HCT116 (cell line): ENCODE measurements around the gene HPCA. TPM values are rescaled to one million over a fixed set of nuclear protein-coding genes. Genes with fewer than 3 reads are reported as not detected.

Source experiments
- ATAC-seq: fragments of 200-7000 bp; cut with Tn5 transposase; 2 replicates; pipeline ENCODE4 v1.9.1; 2020; ENCODE audit warnings: mild to moderate bottlenecking, moderate library complexity
- BruUV-seq: library from RNA; stranded (reverse); fragments of 400-500 nt; replicated peaks from 2 replicates; lab custom pipeline; 2021; lab: Mats Ljungman, UMichigan
- CTCF ChIA-PET: fragments of 300-600 bp; sonication (Branson Sonifier 250); formaldehyde crosslinking; loops from one replicate; lab custom pipeline; 2021; ENCODE audit warnings: antibody characterized with exemption; lab: Charles Lee
- POLR2A ChIA-PET: fragments of 300-600, 350-600 bp; sonication (Branson Sonifier 250); formaldehyde crosslinking; loops from one replicate; lab custom pipeline; 2021; ENCODE audit warnings: antibody characterized with exemption; lab: Charles Lee
- RAD21 ChIA-PET, 2 experiments: fragments of 300-600 bp; sonication (Branson Sonifier 250); formaldehyde crosslinking; loops; one replicate each; lab custom pipeline; 2023; ENCODE audit warnings: low total read pairs in 2 of 2; ENCODE audit not compliant: uncharacterized antibody in 2 of 2, unreplicated experiment in 2 of 2, low non-redundant PET in 1 of 2; lab: Charles Lee
- DNase-seq: peaks from one replicate; pipeline ENCODE4 v3.0.0-alpha.2; 2010; ENCODE audit warnings: low read depth, low spot score
- H2AFZ ChIP-seq: fragments of 200-600 bp; shearing (Covaris generic), sonication (generic); 2 replicates; pipeline ENCODE4 v1.6.1; 2017; ENCODE audit warnings: low read depth, mixed run types, mixed read lengths, antibody characterized with exemption, low read length; ENCODE audit not compliant: poor library complexity, severe bottlenecking
- H3K27ac ChIP-seq: 2 replicates; pipeline ENCODE4 v1.5.1; 2012; ENCODE audit warnings: low read depth, low read length
- H3K27me3 ChIP-seq: fragments of 200-600 bp; sonication (generic); 2 replicates; pipeline ENCODE4 v1.6.1; 2016; ENCODE audit warnings: mixed run types, low read length, mixed read lengths; ENCODE audit not compliant: insufficient read depth
- H3K36me3 ChIP-seq, 2 experiments: fragments of 200-500 bp in 1 of 2; fragments of 200-600 bp in 1 of 2; sonication (Bioruptor generic) in 1 of 2; sonication (generic) in 1 of 2; 2 replicates each; pipeline versions ENCODE4 v1.5.1 to v1.6.1; 2014 to 2016; ENCODE audit warnings: low read length in 2 of 2, inconsistent platforms in 1 of 2, mixed read lengths in 1 of 2, mixed run types in 1 of 2; ENCODE audit not compliant: insufficient read depth in 2 of 2, control insufficient read depth in 1 of 2
- H3K4me1 ChIP-seq, 2 experiments: fragments of 200-600 bp in 1 of 2; sonication (generic) in 1 of 2; 2 replicates each; pipeline versions ENCODE4 v1.5.1 to v1.6.1; 2012 to 2017; ENCODE audit warnings: low read length in 2 of 2, inconsistent platforms in 1 of 2, mild to moderate bottlenecking in 1 of 2, mixed read lengths in 1 of 2, mixed run types in 1 of 2, moderate library complexity in 1 of 2; ENCODE audit not compliant: insufficient read depth in 2 of 2, control insufficient read depth in 1 of 2
- H3K4me2 ChIP-seq: fragments of 200-600 bp; sonication (generic); 2 replicates; pipeline ENCODE4 v1.6.1; 2017; ENCODE audit warnings: mixed run types, low read length, mixed read lengths
- H3K4me3 ChIP-seq, 2 experiments: fragments of 200-600 bp in 1 of 2; sonication (generic) in 1 of 2; replicated peaks in 1 of 2; 2 replicates each; pipeline ENCODE4 v1.5.1; 2011 to 2016; ENCODE audit warnings: low read length in 2 of 2, control low read depth in 1 of 2, low read depth in 1 of 2, mild to moderate bottlenecking in 1 of 2, mixed read lengths in 1 of 2, mixed run types in 1 of 2
- H3K79me2 ChIP-seq: fragments of 200-600 bp; sonication (generic); 2 replicates; pipeline ENCODE4 v1.6.1; 2017; ENCODE audit warnings: mild to moderate bottlenecking, mixed run types, low read length, moderate library complexity, mixed read lengths; ENCODE audit not compliant: insufficient read depth
- H3K9ac ChIP-seq: fragments of 200-600 bp; sonication (generic); 2 replicates; pipeline ENCODE4 v1.6.1; 2016; ENCODE audit warnings: low read length, mixed read lengths
- H3K9me2 ChIP-seq: fragments of 200-600 bp; sonication (generic), shearing (Covaris generic); 2 replicates; pipeline ENCODE4 v1.6.1; 2017; ENCODE audit warnings: mixed run types, mild to moderate bottlenecking, moderate library complexity; ENCODE audit not compliant: insufficient read depth
- H3K9me3 ChIP-seq, 2 experiments: fragments of 200-500 bp in 1 of 2; fragments of 200-600 bp in 1 of 2; sonication (Bioruptor generic) in 1 of 2; sonication (generic) in 1 of 2; 2 replicates each; pipeline ENCODE4 v1.6.1; 2014 to 2017; ENCODE audit warnings: low read length in 2 of 2, mixed read lengths in 2 of 2, inconsistent platforms in 1 of 2, low read depth in 1 of 2, mild to moderate bottlenecking in 1 of 2, mixed run types in 1 of 2, moderate library complexity in 1 of 2; ENCODE audit not compliant: control insufficient read depth in 1 of 2, insufficient read depth in 1 of 2
- H4K20me1 ChIP-seq: fragments of 200-600 bp; sonication (generic), shearing (Covaris generic); 2 replicates; pipeline ENCODE4 v1.6.1; 2017; ENCODE audit warnings: mixed run types, mild to moderate bottlenecking, moderate library complexity; ENCODE audit not compliant: insufficient read depth
- ATF3 ChIP-seq: IDR thresholded peaks from 2 replicates; pipeline ENCODE4 v1.6.1; 2012
- CBX3 ChIP-seq: IDR thresholded peaks from 2 replicates; pipeline ENCODE4 v1.6.1; 2012; ENCODE audit warnings: low read depth
- CEBPB ChIP-seq: IDR thresholded peaks from 2 replicates; pipeline ENCODE4 v1.6.1; 2012; ENCODE audit warnings: low read depth
- CTCF ChIP-seq, 3 experiments: fragments of 200-600 bp in 1 of 3; sonication (generic) in 1 of 3; IDR thresholded peaks in 2 of 3; conservative IDR thresholded peaks in 1 of 3; 2 replicates each; pipeline ENCODE4 v1.5.1; 2012 to 2017; ENCODE audit warnings: low read depth in 2 of 3, low read length in 2 of 3, antibody characterized with exemption in 1 of 3, borderline replicate concordance in 1 of 3, control low read depth in 1 of 3, mild to moderate bottlenecking in 1 of 3, mixed read lengths in 1 of 3, mixed run types in 1 of 3, moderate library complexity in 1 of 3; ENCODE audit not compliant: insufficient read depth in 1 of 3
- EGR1 ChIP-seq: IDR thresholded peaks from 2 replicates; pipeline ENCODE4 v1.6.1; 2012; ENCODE audit warnings: low read depth
- ELF1 ChIP-seq: IDR thresholded peaks from 2 replicates; pipeline ENCODE4 v1.6.1; 2012; ENCODE audit warnings: low read depth, borderline replicate concordance
- EZH2 ChIP-seq: fragments of 200-600 bp; sonication (generic); IDR thresholded peaks from 2 replicates; pipeline ENCODE4 v1.6.1; 2017; ENCODE audit warnings: antibody characterized with exemption, mixed run types
- FOSL1 ChIP-seq: IDR thresholded peaks from 2 replicates; pipeline ENCODE4 v1.6.1; 2012; ENCODE audit warnings: low read depth
- RAD21 ChIP-seq: IDR thresholded peaks from 2 replicates; pipeline ENCODE4 v1.6.1; 2012; ENCODE audit warnings: low read depth, mild to moderate bottlenecking
- REST ChIP-seq: IDR thresholded peaks from 2 replicates; pipeline ENCODE4 v1.6.1; 2012; ENCODE audit warnings: low read depth
- SIN3A ChIP-seq: IDR thresholded peaks from 2 replicates; pipeline ENCODE4 v1.6.1; 2012; ENCODE audit warnings: low read depth
- SP1 ChIP-seq: IDR thresholded peaks from 2 replicates; pipeline ENCODE4 v1.6.1; 2012; ENCODE audit warnings: low read depth
- SRF ChIP-seq: IDR thresholded peaks from 2 replicates; pipeline ENCODE4 v1.6.1; 2012; ENCODE audit warnings: low read depth
- TCF7L2 ChIP-seq: IDR thresholded peaks from 2 replicates; pipeline ENCODE4 v1.7.0; 2011; ENCODE audit warnings: borderline replicate concordance, inconsistent platforms; ENCODE audit not compliant: insufficient read depth, insufficient read length; ENCODE audit errors: extremely low read depth
- YY1 ChIP-seq: IDR thresholded peaks from 2 replicates; pipeline ENCODE4 v1.6.1; 2011; ENCODE audit warnings: low read length, low read depth, moderate library complexity, mild to moderate bottlenecking; ENCODE audit not compliant: insufficient replicate concordance; ENCODE audit errors: extremely low read depth
- ZFX ChIP-seq: fragments of 450-650 bp; IDR thresholded peaks from 2 replicates; pipeline ENCODE4 v1.6.1; 2017
- ZNF274 ChIP-seq: fragments of 200-500 bp; sonication (Bioruptor generic); IDR thresholded peaks from 2 replicates; pipeline ENCODE4 v1.6.1; 2014; ENCODE audit warnings: mild to moderate bottlenecking, low read depth, low read length, inconsistent platforms
- intact Hi-C: fragments of 100-400 bp; cut with micrococcal nuclease; formaldehyde crosslinking; loops from 2 replicates; pipeline ENCODE4 v1.10.0; 2022
- total RNA-seq: library from RNA; stranded (reverse); gene quantifications from one replicate; pipeline ENCODE4 v1.2.1, GENCODE V29; 2021; ENCODE audit not compliant: unreplicated experiment

Gene HPCA
- total RNA-seq, 1 experiment from 2014 or later, result 0.15 TPM

- TF ChIP-seq SIN3A (no peak), EZH2 (no peak), CBX3 (no peak)
- TF ChIP-seq, all 23 proteins: peak for 0
These were observed 21.1 kb downstream of the HPCA start (continued) for GRCh38 chr1:32907435-32907834.

- no peaks in the 10 kb centered on the region for H3K36me3 ChIP-seq
- BruUV-seq, result no TSS peak
- intact Hi-C loops, result no loop called here
- no peak for TF ChIP-seq TCF7L2
- no peak for TF ChIP-seq CEBPB
- no peak for TF ChIP-seq ZFX
- no peak for TF ChIP-seq CBX3
- TF ChIP-seq SRF, result no peak
- no peak for TF ChIP-seq SP1
- TF ChIP-seq FOSL1, result no peak
- TF ChIP-seq REST, result no peak
- no peak for TF ChIP-seq ATF3
- no peak for TF ChIP-seq EGR1
- no peak for TF ChIP-seq ZNF274
- no peak for TF ChIP-seq EZH2
- no peak for TF ChIP-seq CTCF (IDR thresholded peaks at IDR 0.05 in 2 of 3, conservative IDR thresholded peaks at IDR 0.05 in 1 of 3; ENCODE audit: borderline replicate concordance in 1 of 3, insufficient read depth in 1 of 3, low read depth in 2 of 3, low read length in 2 of 3)
- TF ChIP-seq ELF1, result no peak
- TF ChIP-seq YY1, result no peak
- TF ChIP-seq RAD21, result no peak
- TF ChIP-seq, all 23 proteins: peak for 0
- Histone ChIP-seq H3K4me1 (no peaks in the 10 kb centered on the region), H3K4me2 (no peak overlapping the region), H3K27me3 (no peaks in the 10 kb centered on the region), H4K20me1 (no peaks in the 10 kb centered on the region), H3K9me2 (no peaks in the 10 kb centered on the region), H2AFZ (no peak overlapping the region), H3K27ac (no peak overlapping the region), H3K9ac (no peak overlapping the region), H3K79me2 (no peaks in the 10 kb centered on the region), H3K9me3 (no peaks in the 10 kb centered on the region), H3K4me3 (no peak overlapping the region)
- CTCF ChIA-PET, result no interaction called here
- no peak for ATAC-seq
- DNase-seq, result no peak
- RAD21 ChIA-PET, result no interaction called here
- POLR2A ChIA-PET, result no interaction called here
These were observed 24.0 kb downstream of the HPCA start for GRCh38 chr1:32910319-32910718.
